HL-60 (cell line): Measurements from ENCODE around the gene SHISA8.

ENCODE experiments used
- DNase-seq, 2 experiments: peaks; one replicate each; pipeline ENCODE4 v3.0.0-alpha.2; 2010 to 2020; ENCODE audit warnings: low read depth in 1 of 2, low spot score in 1 of 2
- H3K27ac ChIP-seq: fragments of 250-450 bp; sonication (Bioruptor Pico); replicated peaks from 2 replicates; pipeline ENCODE4 v1.5.1; 2020; ENCODE audit warnings: mild to moderate bottlenecking, moderate library complexity
- H3K27me3 ChIP-seq: fragments of 250-450 bp; sonication (Bioruptor Pico); 2 replicates; pipeline ENCODE4 v1.5.1; 2021; ENCODE audit warnings: mild to moderate bottlenecking, moderate library complexity; ENCODE audit not compliant: insufficient read depth, poor library complexity, severe bottlenecking
- H3K4me3 ChIP-seq: replicated peaks from 2 replicates; pipeline ENCODE4 v1.5.1; 2011; ENCODE audit warnings: mild to moderate bottlenecking, control low read depth, low read length; ENCODE audit not compliant: insufficient read depth
- CTCF ChIP-seq: IDR thresholded peaks from one replicate; pipeline ENCODE4 v1.5.1; 2011; ENCODE audit warnings: low read length, control low read depth, inconsistent platforms; ENCODE audit not compliant: insufficient read depth
- GABPA ChIP-seq: IDR thresholded peaks from 2 replicates; pipeline ENCODE4 v1.6.1; 2012; ENCODE audit warnings: low read depth
- POLR2AphosphoS5 ChIP-seq: IDR thresholded peaks from 2 replicates; pipeline ENCODE4 v1.6.1; 2012; ENCODE audit warnings: low read depth
- REST ChIP-seq: IDR thresholded peaks from 2 replicates; pipeline ENCODE4 v1.6.1; 2012; ENCODE audit warnings: low read depth; ENCODE audit not compliant: insufficient replicate concordance
- SPI1 ChIP-seq: IDR thresholded peaks from 2 replicates; pipeline ENCODE4 v1.6.1; 2012; ENCODE audit warnings: low read depth, mild to moderate bottlenecking, borderline replicate concordance

The SHISA8 gene

DNA sequence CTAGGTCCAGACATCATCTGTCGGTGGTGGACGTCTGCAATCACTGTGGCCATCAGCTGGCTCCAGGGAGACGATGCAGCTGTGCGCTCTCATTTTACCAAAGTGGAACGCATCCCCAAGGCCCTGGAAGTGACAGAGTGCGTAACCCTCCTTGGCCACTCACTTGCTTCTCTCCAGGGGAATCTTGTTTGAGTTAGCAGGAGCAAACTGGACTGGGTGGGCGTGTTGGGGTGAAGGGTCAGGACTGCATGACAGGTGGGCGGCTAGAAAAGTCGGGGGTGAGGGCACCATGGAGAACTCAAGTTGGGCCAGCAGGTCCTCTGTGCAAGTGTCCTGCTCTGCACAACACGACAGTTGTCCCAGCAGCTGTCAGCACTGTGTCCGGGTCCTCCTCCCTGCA, 16.2 kb downstream of the SHISA8 start:
- DNase-seq, result no peak
- TF ChIP-seq CTCF, result no peak
- Histone ChIP-seq H3K27ac (no peak overlapping the region), H3K27me3 (no peaks in the 10 kb centered on the region), H3K4me3 (no peak overlapping the region)

DNA sequence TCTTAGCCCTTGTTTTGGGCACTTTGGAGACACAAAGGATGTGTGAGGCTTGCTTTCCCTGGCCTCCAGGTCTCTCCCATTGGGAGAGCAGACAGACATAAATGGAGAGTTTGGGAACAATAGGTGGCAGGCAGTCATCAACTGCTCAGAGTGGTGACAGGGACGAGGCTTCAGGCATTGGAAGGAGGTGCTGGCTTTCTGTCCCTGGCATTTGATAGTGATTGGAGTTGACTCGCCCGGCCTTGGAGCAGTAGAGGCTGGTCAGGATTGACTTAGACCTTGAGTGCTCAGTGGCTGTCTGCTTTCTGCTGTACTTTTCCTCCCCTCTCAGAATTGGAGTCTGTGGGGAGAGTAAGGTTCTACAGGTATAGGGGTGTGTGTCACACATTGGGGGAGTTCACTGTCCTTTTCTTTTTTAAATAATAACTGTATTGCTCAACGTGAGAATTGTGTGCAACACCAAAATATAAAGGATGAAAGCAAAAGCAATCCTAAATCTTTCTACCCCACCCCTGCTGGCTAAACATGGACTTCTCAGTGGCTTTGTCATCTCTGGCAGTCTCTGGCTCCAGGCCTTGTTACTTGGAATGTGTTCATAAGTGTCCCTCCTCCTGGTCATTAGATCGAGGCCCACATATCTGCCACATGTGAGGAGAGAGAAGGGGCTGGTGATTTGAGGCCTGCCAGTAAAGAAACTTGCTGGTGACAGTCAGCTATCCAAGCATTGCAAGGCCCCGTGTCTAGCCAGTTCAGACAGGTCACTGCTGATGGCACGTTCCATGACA, 21.1 kb downstream of the SHISA8 start:
- Histone ChIP-seq H3K27ac (no peak overlapping the region), H3K4me3 (no peak overlapping the region), H3K27me3 (no peaks in the 10 kb centered on the region)
- no peak for DNase-seq
- TF ChIP-seq REST (no peak), GABPA (no peak), SPI1 (no peak), CTCF (no peak), POLR2AphosphoS5 (no peak)

GRCh38 chr22:41892721-41893120, 22.2 kb downstream of the SHISA8 start:
- TF ChIP-seq SPI1 (no peak), POLR2AphosphoS5 (no peak), CTCF (no peak), REST (no peak), GABPA (no peak)

GRCh38 chr22:41891407-41891806, 23.5 kb downstream of the SHISA8 start:
- H3K27me3 ChIP-seq, result no peaks in the 10 kb centered on the region
- no peak overlapping the region for H3K27ac ChIP-seq
- TF ChIP-seq REST (no peak), POLR2AphosphoS5 (no peak), SPI1 (no peak), GABPA (no peak)
- DNase-seq, result no peak
- H3K4me3 ChIP-seq, result no peak overlapping the region

More at GRCh38 chr22:41892721-41893120, 22.2 kb downstream of the SHISA8 start:
- Histone ChIP-seq H3K4me3 (no peak overlapping the region), H3K27ac (no peak overlapping the region), H3K27me3 (no peaks in the 10 kb centered on the region)
- no peak for DNase-seq
